ENCODE measurements around the gene NEU1. TPM values are rescaled to one million over a fixed set of nuclear protein-coding genes. Genes with fewer than 3 reads are reported as not detected.
"Not testable (repeated sequence)": the region's sequence is repeated elsewhere in the genome, so short reads cannot be mapped to it uniquely, and the experiment has no call there.

The NEU1 gene
- total RNA-seq, 6 donors from 2014 or later, result 28.3 to 90.3 (median 64.6) TPM

DNA sequence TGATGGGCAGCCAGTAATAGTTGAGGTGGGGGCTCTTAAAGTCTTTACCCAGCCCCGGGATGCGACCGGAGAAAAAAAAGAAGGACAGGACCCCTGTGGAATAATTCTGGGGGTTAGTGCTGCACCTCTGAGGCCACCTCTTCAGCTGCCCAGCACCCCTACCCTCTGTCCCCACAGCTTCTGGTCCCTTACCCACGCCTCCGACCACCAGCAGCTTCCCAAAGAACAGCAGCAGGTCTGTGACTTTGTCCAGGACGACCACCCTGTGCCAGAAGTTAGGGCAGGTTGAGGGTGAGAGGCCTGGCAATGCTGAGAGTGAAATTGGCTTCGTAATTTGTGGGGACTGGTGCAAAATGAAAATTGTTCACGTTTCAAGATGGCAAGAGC, 2.2 kb upstream of the NEU1 start:
- H3K27ac ChIP-seq, result no peak overlapping the region
- 82 to 90% methylated on average over 8 of the region's 8 CpGs for WGBS, 2 donors
- peaks cover 16 to 38% (median 24%) of the 10 kb centered on the region in 4 donors for H3K4me1 ChIP-seq
- no peaks in the 10 kb centered on the region for H3K9me3 ChIP-seq
- TF ChIP-seq, protein P1, sequence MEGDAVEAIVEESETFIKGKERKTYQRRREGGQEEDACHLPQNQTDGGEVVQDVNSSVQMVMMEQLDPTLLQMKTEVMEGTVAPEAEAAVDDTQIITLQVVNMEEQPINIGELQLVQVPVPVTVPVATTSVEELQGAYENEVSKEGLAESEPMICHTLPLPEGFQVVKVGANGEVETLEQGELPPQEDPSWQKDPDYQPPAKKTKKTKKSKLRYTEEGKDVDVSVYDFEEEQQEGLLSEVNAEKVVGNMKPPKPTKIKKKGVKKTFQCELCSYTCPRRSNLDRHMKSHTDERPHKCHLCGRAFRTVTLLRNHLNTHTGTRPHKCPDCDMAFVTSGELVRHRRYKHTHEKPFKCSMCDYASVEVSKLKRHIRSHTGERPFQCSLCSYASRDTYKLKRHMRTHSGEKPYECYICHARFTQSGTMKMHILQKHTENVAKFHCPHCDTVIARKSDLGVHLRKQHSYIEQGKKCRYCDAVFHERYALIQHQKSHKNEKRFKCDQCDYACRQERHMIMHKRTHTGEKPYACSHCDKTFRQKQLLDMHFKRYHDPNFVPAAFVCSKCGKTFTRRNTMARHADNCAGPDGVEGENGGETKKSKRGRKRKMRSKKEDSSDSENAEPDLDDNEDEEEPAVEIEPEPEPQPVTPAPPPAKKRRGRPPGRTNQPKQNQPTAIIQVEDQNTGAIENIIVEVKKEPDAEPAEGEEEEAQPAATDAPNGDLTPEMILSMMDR (IDR thresholded peaks at IDR 0.05), result no peak
- no peak for TF ChIP-seq EP300 (IDR thresholded peaks at IDR 0.05)
- no peaks in the 10 kb centered on the region for H3K27me3 ChIP-seq
- H3K4me3 ChIP-seq, result no peak overlapping the region
- DNase-seq (no peak), ATAC-seq (ENCODE audit: low FRiP score in 2 of 2) (no peak)
- H3K36me3 ChIP-seq, result peaks cover 0 to 14% (median 9%) of the 10 kb centered on the region in 4 donors

DNA sequence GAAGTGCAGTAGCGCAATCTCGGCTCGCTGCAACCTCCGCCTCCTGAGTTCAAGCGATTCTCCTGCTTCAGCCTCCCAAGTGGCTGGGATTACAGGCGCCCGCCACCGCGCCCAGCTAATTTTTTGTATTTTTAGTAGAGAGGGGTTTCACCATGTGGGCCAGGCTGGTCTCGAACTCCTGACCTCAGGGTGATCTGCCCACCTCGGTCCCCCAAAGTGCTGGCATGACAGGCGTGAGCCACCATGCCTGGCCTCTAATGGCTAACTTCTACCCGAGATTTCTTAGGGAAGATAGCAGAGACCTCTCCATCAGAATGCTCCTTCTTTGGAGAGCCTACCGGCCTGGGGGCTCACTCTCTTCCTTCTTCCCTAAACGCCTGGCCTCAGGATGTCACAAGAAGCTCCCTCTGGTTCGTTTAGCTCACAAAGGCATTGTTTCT, 1.5 kb upstream of the NEU1 start:
- WGBS, 2 donors, result 12% methylated on average over 16 of the region's 16 CpGs
- Histone ChIP-seq H3K4me1 (peaks cover 16 to 38% (median 24%) of the 10 kb centered on the region in 4 donors), H3K27ac (peak overlapping the region; percentile 72 to 94 (median 82)), H3K4me3 (peak overlapping the region; percentile 47 to 95 (median 60)), H3K36me3 (peaks cover 4 to 20% (median 15%) of the 10 kb centered on the region in 4 donors)
- TF ChIP-seq, protein P1 (IDR thresholded peaks at IDR 0.05), result peak in 1 of 6 experiments; percentile 9
- ATAC-seq (ENCODE audit: low FRiP score in 2 of 2); H3K9me3 ChIP-seq; DNase-seq; H3K27me3 ChIP-seq: not testable (repeated sequence)

DNA sequence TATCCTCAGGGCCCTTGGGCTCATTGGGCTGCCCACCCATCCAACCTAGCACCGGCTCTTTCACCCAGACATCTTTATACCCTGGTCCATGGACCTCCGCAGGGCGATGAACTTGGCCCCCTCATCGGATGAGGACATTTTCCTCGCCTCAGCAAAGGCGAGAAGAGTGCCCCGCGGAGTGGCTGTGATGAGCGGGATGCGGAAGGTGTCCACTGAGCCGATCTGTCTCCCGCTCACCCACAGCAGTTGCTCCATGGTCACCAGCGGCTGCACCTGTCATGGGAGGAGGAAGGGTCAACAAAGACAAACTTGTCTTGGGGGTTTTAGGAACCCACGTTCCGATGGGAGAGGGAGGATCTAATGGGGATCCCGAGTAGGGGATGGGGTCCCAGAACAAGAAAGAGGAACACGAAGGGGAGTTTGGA, 690 bp downstream of the NEU1 start:
- 44 to 47% methylated on average over 15 to 17 of the region's 17 CpGs for WGBS, 2 donors

DNA sequence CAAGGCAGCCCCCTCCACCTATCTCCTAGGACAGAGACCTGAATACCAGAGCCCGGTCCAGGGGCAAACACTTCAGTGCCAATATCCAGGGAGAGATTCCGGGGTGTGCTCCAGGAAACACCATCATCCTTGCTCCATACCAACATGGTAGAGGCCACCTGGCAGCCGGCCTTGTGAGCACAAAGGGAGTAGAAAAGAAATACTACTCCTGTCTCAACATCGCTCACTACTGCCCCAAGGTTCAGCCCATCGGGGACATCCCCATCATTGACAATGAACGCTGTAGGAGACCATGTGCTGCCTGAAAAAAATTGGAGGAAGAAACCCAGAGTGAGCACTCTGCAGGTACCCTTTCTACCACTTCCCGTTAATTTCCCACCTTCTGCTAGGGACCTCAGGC, 1.5 kb downstream of the NEU1 start:
- no peak overlapping the region for H3K27ac ChIP-seq
- peaks cover 16 to 38% (median 24%) of the 10 kb centered on the region in 4 donors for H3K4me1 ChIP-seq
- no peak for DNase-seq
- no peaks in the 10 kb centered on the region for H3K27me3 ChIP-seq
- no peaks in the 10 kb centered on the region for H3K9me3 ChIP-seq
- H3K36me3 ChIP-seq, result peaks cover 10 to 44% (median 31%) of the 10 kb centered on the region in 4 donors
- 94 to 96% methylated on average over 7 of the region's 7 CpGs for WGBS, 2 donors
- no peak overlapping the region for H3K4me3 ChIP-seq
- ATAC-seq (ENCODE audit: low FRiP score in 2 of 2), result no peak
- no peak for TF ChIP-seq EP300 (IDR thresholded peaks at IDR 0.05)
- TF ChIP-seq POLR2A (IDR thresholded peaks at IDR 0.05), result no peak
- TF ChIP-seq POLR2AphosphoS5 (IDR thresholded peaks at IDR 0.05), result no peak
- TF ChIP-seq, protein P1 (IDR thresholded peaks at IDR 0.05), result no peak

More for the DNA sequence above, 690 bp downstream of the NEU1 start:
- Histone ChIP-seq H3K27me3 (no peaks in the 10 kb centered on the region), H3K36me3 (peaks cover 10 to 43% (median 31%) of the 10 kb centered on the region in 4 donors), H3K9me3 (no peaks in the 10 kb centered on the region), H3K27ac (peak overlapping the region; percentile 87 to 94 (median 90)), H3K4me1 (peaks cover 16 to 38% (median 24%) of the 10 kb centered on the region in 4 donors), H3K4me3 (peak overlapping the region; percentile 74 to 95 (median 84))
- DNase-seq (no peak), ATAC-seq (ENCODE audit: low FRiP score in 2 of 2) (no peak)
- TF ChIP-seq EP300 (IDR thresholded peaks at IDR 0.05) (no peak), POLR2A (IDR thresholded peaks at IDR 0.05) (no peak)
- TF ChIP-seq, protein P1 (IDR thresholded peaks at IDR 0.05), result no peak

DNA sequence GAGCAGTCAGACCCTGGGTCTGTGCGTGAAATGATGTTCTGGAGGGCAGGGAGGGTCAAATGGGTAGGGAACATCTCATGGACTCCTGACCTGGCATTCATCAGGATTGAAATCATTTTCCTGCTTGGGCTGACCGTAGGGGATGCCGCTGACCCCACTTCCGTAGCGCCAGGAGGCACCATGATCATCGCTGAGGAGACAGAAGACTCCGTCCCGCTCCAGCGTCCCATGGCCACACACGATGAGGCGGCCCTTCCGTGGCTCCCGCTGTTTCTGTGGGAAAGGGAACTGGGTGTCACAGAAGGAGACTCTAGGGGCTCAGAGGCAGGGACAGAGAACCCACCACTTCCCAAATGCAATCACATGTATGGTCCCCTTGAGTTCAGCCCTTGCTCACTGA, 2.3 kb downstream of the NEU1 start:
- Histone ChIP-seq H3K4me3 (no peak overlapping the region), H3K36me3 (peaks cover 10 to 44% (median 31%) of the 10 kb centered on the region in 4 donors), H3K9me3 (no peaks in the 10 kb centered on the region), H3K27ac (no peak overlapping the region), H3K4me1 (peaks cover 16 to 38% (median 24%) of the 10 kb centered on the region in 4 donors), H3K27me3 (no peaks in the 10 kb centered on the region)
- ATAC-seq (ENCODE audit: low FRiP score in 2 of 2) (no peak), DNase-seq (no peak)
- TF ChIP-seq POLR2AphosphoS5 (IDR thresholded peaks at IDR 0.05) (no peak), POLR2A (IDR thresholded peaks at IDR 0.05) (no peak), EP300 (IDR thresholded peaks at IDR 0.05) (no peak)
- TF ChIP-seq, protein P1 (IDR thresholded peaks at IDR 0.05), result no peak
- 97% methylated on average over 13 of the region's 13 CpGs for WGBS, 2 donors
